Activated CD8-positive, alpha-beta T cell treated with anti-CD3 and anti-CD28 coated beads for 36 hours (primary cell): Measurements from ENCODE around the gene RHOG. TPM values are rescaled to one million over a fixed set of nuclear protein-coding genes. Genes with fewer than 3 reads are reported as not detected.

Experiments
- ATAC-seq: fragments of 200-7000 bp; cut with Tn5 transposase; one replicate; pipeline ENCODE4 v1.10.0; 2021; ENCODE audit warnings: mild to moderate bottlenecking, moderate library complexity
- CTCF ChIA-PET: fragments of 350-600 bp; sonication (Branson Sonifier 250); formaldehyde crosslinking; loops from one replicate; lab custom pipeline; 2021; ENCODE audit warnings: antibody characterized with exemption; lab: Charles Lee
- POLR2A ChIA-PET: fragments of 350-600 bp; sonication (Branson Sonifier 250); formaldehyde crosslinking; loops from one replicate; lab custom pipeline; 2021; ENCODE audit warnings: antibody characterized with exemption; lab: Charles Lee
- DNase-seq: peaks from one replicate; pipeline ENCODE4 v3.0.0-alpha.2; 2020
- H3K27ac Mint-ChIP-seq: one replicate; pipeline ENCODE4 v1.8.0; 2021; ENCODE audit warnings: mild to moderate bottlenecking, mixed read lengths
- H3K27me3 Mint-ChIP-seq: one replicate; pipeline ENCODE4 v1.8.0; 2021; ENCODE audit warnings: mixed read lengths
- H3K36me3 Mint-ChIP-seq: one replicate; pipeline ENCODE4 v1.8.0; 2021; ENCODE audit warnings: low read depth, mixed read lengths
- H3K4me1 Mint-ChIP-seq: one replicate; pipeline ENCODE4 v1.8.0; 2021; ENCODE audit warnings: low read depth, mixed read lengths
- H3K4me3 Mint-ChIP-seq: one replicate; pipeline ENCODE4 v1.8.0; 2021; ENCODE audit warnings: mild to moderate bottlenecking, moderate library complexity, mixed read lengths
- H3K9me3 Mint-ChIP-seq: one replicate; pipeline ENCODE4 v1.8.0; 2021; ENCODE audit warnings: mixed read lengths
- CTCF ChIP-seq: fragments of 200-600 bp; IDR thresholded peaks from one replicate; pipeline ENCODE4 v1.8.0; 2022; ENCODE audit warnings: antibody characterized with exemption, mild to moderate bottlenecking
- intact Hi-C: fragments of 100-400 bp; cut with micrococcal nuclease; formaldehyde crosslinking; loops from one replicate; pipeline ENCODE4 v1.10.0; 2022
- total RNA-seq, 2 experiments: library from RNA; stranded (reverse); gene quantifications; one replicate each; pipeline ENCODE4 v1.2.3, GENCODE V29; 2021

Gene RHOG
- total RNA-seq, 2 experiments from 2014 or later, result 176 to 188 TPM

- DNase-seq (no peak), ATAC-seq (peak; percentile 24)
- ChIA-PET CTCF (interaction anchor here (0.6 to 21.2 kb wide), 9 partner anchors 8 to 192 kb away, joined by 3 to 274 read pairs (median 4); partner anchors contain the start of gene STIM1), POLR2A (interaction anchor here (1.0 kb wide), 1 partner anchor 28 kb away, joined by 4 read pairs; no protein-coding TSS in a partner anchor)
- Mint-ChIP-seq H3K4me3 (no peak overlapping the region), H3K36me3 (peaks cover 2% of the 10 kb centered on the region), H3K4me1 (peaks cover 68% of the 10 kb centered on the region), H3K9me3 (no peaks in the 10 kb centered on the region), H3K27me3 (no peaks in the 10 kb centered on the region), H3K27ac (no peak overlapping the region)
- TF ChIP-seq CTCF, result no peak
- intact Hi-C loops, result no loop called here
Measured at GRCh38 chr11:3882655-3883054, 41.9 kb upstream of the RHOG start.

- DNase-seq (no peak), ATAC-seq (peak; percentile 22)
- no peak overlapping the region for H3K4me3 Mint-ChIP-seq
- TF ChIP-seq CTCF, result no peak
- peak overlapping the region; percentile 28 for H3K27ac Mint-ChIP-seq
- H3K27me3 Mint-ChIP-seq, result no peaks in the 10 kb centered on the region
- intact Hi-C loops, result no loop called here
- peaks cover 2% of the 10 kb centered on the region for H3K36me3 Mint-ChIP-seq
- H3K9me3 Mint-ChIP-seq, result no peaks in the 10 kb centered on the region
- ChIA-PET POLR2A (interaction anchor here (0.9 to 2.0 kb wide), 2 partner anchors 23 to 26 kb away, joined by 3 to 8 read pairs; no protein-coding TSS in a partner anchor), CTCF (interaction anchor here (0.6 to 21.2 kb wide), 5 partner anchors 13 to 192 kb away, joined by 3 to 274 read pairs (median 4); partner anchors contain the start of gene STIM1)
- H3K4me1 Mint-ChIP-seq, result peaks cover 71% of the 10 kb centered on the region
Measured at GRCh38 chr11:3880724-3881123, 40.0 kb upstream of the RHOG start.

- Mint-ChIP-seq H3K27ac (peak overlapping the region; percentile 77), H3K4me3 (no peak overlapping the region), H3K9me3 (no peaks in the 10 kb centered on the region), H3K4me1 (peaks cover 74% of the 10 kb centered on the region), H3K27me3 (no peaks in the 10 kb centered on the region), H3K36me3 (peaks cover 2% of the 10 kb centered on the region)
- TF ChIP-seq CTCF, result no peak
- DNase-seq, result no peak
- intact Hi-C loops, result no loop called here
- ChIA-PET POLR2A (interaction anchor here (0.8 to 2.0 kb wide), 4 partner anchors 23 to 81 kb away, joined by 3 to 8 read pairs (median 4); no protein-coding TSS in a partner anchor), CTCF (interaction anchor here (1.0 to 21.2 kb wide), 3 partner anchors 25 to 193 kb away, joined by 3 to 274 read pairs (median 6); partner anchors contain the start of gene STIM1)
- ATAC-seq, result no peak
Measured at GRCh38 chr11:3879967-3880542, 39.3 kb upstream of the RHOG start.

- POLR2A ChIA-PET, result interaction anchor here (0.8 to 2.0 kb wide), 7 partner anchors 11 to 80 kb away, joined by 3 to 13 read pairs (median 5); partner anchors contain the start of genes RHOG and STIM1
- Mint-ChIP-seq H3K27me3 (no peaks in the 10 kb centered on the region), H3K9me3 (no peaks in the 10 kb centered on the region), H3K4me3 (no peak overlapping the region), H3K4me1 (peaks cover 76% of the 10 kb centered on the region), H3K36me3 (peaks cover 2% of the 10 kb centered on the region), H3K27ac (peak overlapping the region; percentile 77)
- CTCF ChIA-PET, result interaction anchor here (0.9 to 21.2 kb wide), 6 partner anchors 12 to 193 kb away, joined by 3 to 274 read pairs (median 8); partner anchors contain the start of gene STIM1
- no peak for DNase-seq
- ATAC-seq, result peak; percentile 62
- no peak for TF ChIP-seq CTCF
- intact Hi-C loops, result no loop called here
Measured at GRCh38 chr11:3879216-3879966, 38.6 kb upstream of the RHOG start.
